Stimulated activated CD4-positive, alpha-beta T cell treated with anti-CD3 and anti-CD28 coated beads, Interleukin-2, amount 100 ng/mL, for 24 hours (primary cell): ENCODE measurements around the gene DHX8.

ENCODE experiments used
- DNase-seq, 2 donors: peaks; one replicate each; pipeline ENCODE4 v3.0.0-alpha.2; 2020

DHX8 gene

GRCh38 chr17:43526886-43527648 lies 43.3 kb downstream of the DHX8 start:
- DNase-seq, result no peak

- DNase-seq, result no peak
These were observed 44.7 kb downstream of the DHX8 start for GRCh38 chr17:43528319-43528987.

- DNase-seq, result no peak
These were observed 45.4 kb downstream of the DHX8 start for GRCh38 chr17:43528988-43529814.

GRCh38 chr17:43529947-43530287 lies 46.1 kb downstream of the DHX8 start:
- DNase-seq, result no peak

GRCh38 chr17:43530288-43531081 lies 46.7 kb downstream of the DHX8 start:
- no peak for DNase-seq

GRCh38 chr17:43531082-43531378 lies 47.3 kb downstream of the DHX8 start:
- no peak for DNase-seq

GRCh38 chr17:43531955-43532354 lies 48.2 kb downstream of the DHX8 start:
- no peak for DNase-seq

GRCh38 chr17:43532581-43532980 lies 48.8 kb downstream of the DHX8 start:
- DNase-seq, result no peak

- DNase-seq, result no peak
These were observed 49.9 kb downstream of the DHX8 start for GRCh38 chr17:43533699-43534098.

- DNase-seq, result no peak
These were observed 51.1 kb downstream of the DHX8 start for GRCh38 chr17:43534909-43535308.

- no peak for DNase-seq
These were observed 52.6 kb downstream of the DHX8 start for GRCh38 chr17:43536236-43536992.

GRCh38 chr17:43540821-43541674 lies 57.3 kb downstream of the DHX8 start:
- no peak for DNase-seq

GRCh38 chr17:43542859-43543258 lies 59.1 kb downstream of the DHX8 start:
- no peak for DNase-seq

GRCh38 chr17:43543300-43543699 lies 59.5 kb downstream of the DHX8 start:
- DNase-seq, result no peak

GRCh38 chr17:43543771-43544575 lies 60.2 kb downstream of the DHX8 start:
- DNase-seq, result no peak

GRCh38 chr17:43545383-43545632 lies 61.5 kb downstream of the DHX8 start:
- peak; percentile 34 to 38 for DNase-seq

GRCh38 chr17:43546319-43547188 lies 62.8 kb downstream of the DHX8 start, which contains the start of gene ETV4:
TSS of gene ETV4 (minus strand) at chr17:43546340. CDS start at chr17:43545617, 723 bp downstream.
- DNase-seq, result peak; percentile 94 to 96

- no peak for DNase-seq
These were observed 63.4 kb downstream of the DHX8 start for GRCh38 chr17:43547189-43547550.

- DNase-seq, result no peak
These were observed 64.0 kb downstream of the DHX8 start for GRCh38 chr17:43547659-43548256.
